ENCODE results near the gene CACNA1C. TPM values are rescaled to one million over a fixed set of nuclear protein-coding genes. Genes with fewer than 3 reads are reported as not detected.

CACNA1C gene
- polyA plus RNA-seq, 1 of the 3 experiments (the other 2 are of a cell fraction), result 1.5 TPM

DNA sequence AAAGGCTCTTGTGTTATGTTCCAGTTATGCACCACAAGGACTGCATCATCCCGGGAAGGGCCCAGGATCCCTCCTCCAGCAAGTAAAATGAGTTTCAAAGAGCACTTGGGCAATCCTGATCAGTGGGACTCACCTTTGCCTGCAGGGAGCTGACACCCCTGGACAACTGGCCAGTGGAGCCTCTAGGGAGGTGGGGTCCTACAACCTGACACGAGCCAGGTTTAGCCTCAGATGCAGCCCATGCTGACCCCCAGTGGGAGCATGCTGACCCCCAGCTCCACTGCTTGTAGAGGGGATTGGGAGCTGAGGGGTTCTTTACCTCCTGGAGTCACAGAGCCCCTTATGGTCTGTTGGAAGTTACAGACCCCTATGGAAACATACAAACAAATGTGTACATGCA is 365.8 kb downstream of the CACNA1C start:
- H3F3A ChIP-seq (replicated peaks; ENCODE audit: insufficient read depth), result no peaks in the 10 kb centered on the region
- POLR2A ChIA-PET, result no interaction called here

DNA sequence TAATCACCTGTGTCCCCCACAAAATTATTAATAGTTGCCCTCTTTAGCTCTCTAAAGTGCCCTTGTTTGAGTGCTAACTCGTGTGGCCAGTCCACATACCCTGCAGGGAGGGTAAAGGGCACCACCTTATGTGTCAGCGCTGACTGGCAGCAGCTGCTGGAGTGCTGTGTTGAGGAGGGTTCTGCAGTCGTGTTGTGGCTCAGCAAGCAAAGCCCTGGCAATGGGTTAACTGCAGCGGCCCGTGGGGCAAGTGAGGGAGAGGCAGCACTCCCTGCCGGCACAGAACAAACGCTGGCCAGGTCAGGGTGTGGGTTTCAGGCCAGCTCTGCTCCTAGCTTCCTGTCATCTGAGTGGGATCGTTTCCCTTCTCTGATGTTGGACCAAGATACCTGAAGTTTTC is 369.8 kb downstream of the CACNA1C start:
- 33% methylated on average over 4 of the region's 8 CpGs for WGBS (ENCODE audit: low lambda C conversion rate)
- H3K4me3 ChIP-seq (ENCODE audit: low read depth in 2 of 2, low read length in 1 of 2), result no peak overlapping the region
- POLR2A ChIA-PET, result no interaction called here

More for the DNA sequence above, 365.8 kb downstream of the CACNA1C start:
- DNase-seq, result no peak
- no peak overlapping the region for H3K27ac ChIP-seq (ENCODE audit: low read depth in 2 of 2, low read length in 1 of 2)
- no peaks in the 10 kb centered on the region for H3K9me3 ChIP-seq
- TF ChIP-seq RCOR1 (IDR thresholded peaks at IDR 0.05; ENCODE audit: low read length), result no peak
- no peak for TF ChIP-seq TEAD4 (IDR thresholded peaks at IDR 0.05; ENCODE audit: borderline replicate concordance, insufficient read depth)
- TF ChIP-seq, protein P1, sequence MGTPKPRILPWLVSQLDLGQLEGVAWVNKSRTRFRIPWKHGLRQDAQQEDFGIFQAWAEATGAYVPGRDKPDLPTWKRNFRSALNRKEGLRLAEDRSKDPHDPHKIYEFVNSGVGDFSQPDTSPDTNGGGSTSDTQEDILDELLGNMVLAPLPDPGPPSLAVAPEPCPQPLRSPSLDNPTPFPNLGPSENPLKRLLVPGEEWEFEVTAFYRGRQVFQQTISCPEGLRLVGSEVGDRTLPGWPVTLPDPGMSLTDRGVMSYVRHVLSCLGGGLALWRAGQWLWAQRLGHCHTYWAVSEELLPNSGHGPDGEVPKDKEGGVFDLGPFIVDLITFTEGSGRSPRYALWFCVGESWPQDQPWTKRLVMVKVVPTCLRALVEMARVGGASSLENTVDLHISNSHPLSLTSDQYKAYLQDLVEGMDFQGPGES (IDR thresholded peaks at IDR 0.05; ENCODE audit: low read depth, low read length), result no peak
- TF ChIP-seq, protein P2, sequence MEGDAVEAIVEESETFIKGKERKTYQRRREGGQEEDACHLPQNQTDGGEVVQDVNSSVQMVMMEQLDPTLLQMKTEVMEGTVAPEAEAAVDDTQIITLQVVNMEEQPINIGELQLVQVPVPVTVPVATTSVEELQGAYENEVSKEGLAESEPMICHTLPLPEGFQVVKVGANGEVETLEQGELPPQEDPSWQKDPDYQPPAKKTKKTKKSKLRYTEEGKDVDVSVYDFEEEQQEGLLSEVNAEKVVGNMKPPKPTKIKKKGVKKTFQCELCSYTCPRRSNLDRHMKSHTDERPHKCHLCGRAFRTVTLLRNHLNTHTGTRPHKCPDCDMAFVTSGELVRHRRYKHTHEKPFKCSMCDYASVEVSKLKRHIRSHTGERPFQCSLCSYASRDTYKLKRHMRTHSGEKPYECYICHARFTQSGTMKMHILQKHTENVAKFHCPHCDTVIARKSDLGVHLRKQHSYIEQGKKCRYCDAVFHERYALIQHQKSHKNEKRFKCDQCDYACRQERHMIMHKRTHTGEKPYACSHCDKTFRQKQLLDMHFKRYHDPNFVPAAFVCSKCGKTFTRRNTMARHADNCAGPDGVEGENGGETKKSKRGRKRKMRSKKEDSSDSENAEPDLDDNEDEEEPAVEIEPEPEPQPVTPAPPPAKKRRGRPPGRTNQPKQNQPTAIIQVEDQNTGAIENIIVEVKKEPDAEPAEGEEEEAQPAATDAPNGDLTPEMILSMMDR (IDR thresholded peaks at IDR 0.05), result no peak
- no peak for TF ChIP-seq MEF2A (IDR thresholded peaks at IDR 0.05; ENCODE audit: borderline replicate concordance, low read depth)
- no peak for TF ChIP-seq EP300 (IDR thresholded peaks at IDR 0.05; ENCODE audit: borderline replicate concordance in 1 of 2, low read depth in 1 of 2, low read length in 1 of 2)
- TF ChIP-seq, protein P3, sequence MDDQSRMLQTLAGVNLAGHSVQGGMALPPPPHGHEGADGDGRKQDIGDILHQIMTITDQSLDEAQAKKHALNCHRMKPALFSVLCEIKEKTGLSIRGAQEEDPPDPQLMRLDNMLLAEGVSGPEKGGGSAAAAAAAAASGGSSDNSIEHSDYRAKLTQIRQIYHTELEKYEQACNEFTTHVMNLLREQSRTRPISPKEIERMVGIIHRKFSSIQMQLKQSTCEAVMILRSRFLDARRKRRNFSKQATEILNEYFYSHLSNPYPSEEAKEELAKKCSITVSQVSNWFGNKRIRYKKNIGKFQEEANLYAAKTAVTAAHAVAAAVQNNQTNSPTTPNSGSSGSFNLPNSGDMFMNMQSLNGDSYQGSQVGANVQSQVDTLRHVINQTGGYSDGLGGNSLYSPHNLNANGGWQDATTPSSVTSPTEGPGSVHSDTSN (IDR thresholded peaks at IDR 0.05), result no peak
- TF ChIP-seq, protein P4, sequence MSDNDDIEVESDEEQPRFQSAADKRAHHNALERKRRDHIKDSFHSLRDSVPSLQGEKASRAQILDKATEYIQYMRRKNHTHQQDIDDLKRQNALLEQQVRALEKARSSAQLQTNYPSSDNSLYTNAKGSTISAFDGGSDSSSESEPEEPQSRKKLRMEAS (IDR thresholded peaks at IDR 0.05; ENCODE audit: low read depth), result no peak
- no peak for TF ChIP-seq TAF1 (IDR thresholded peaks at IDR 0.05; ENCODE audit: borderline replicate concordance, low read depth, low read length)
- TF ChIP-seq RAD21 (IDR thresholded peaks at IDR 0.05; ENCODE audit: low read length), result no peak
- TF ChIP-seq ELF1 (IDR thresholded peaks at IDR 0.05), result no peak
- no peak for TF ChIP-seq RXRA (IDR thresholded peaks at IDR 0.05; ENCODE audit: borderline replicate concordance, low read depth)
- no peak for TF ChIP-seq GATA2 (CRISPR knock-in tag; IDR thresholded peaks at IDR 0.05)
- TF ChIP-seq TCF12 (IDR thresholded peaks at IDR 0.05), result no peak
- TF ChIP-seq FOXJ3 (CRISPR knock-in tag; IDR thresholded peaks at IDR 0.05), result no peak
- no peak for TF ChIP-seq YY1 (IDR thresholded peaks at IDR 0.05; ENCODE audit: low read depth)
- TF ChIP-seq RFX5 (IDR thresholded peaks at IDR 0.05; ENCODE audit: low read length), result no peak
- no peaks in the 10 kb centered on the region for H3K27me3 ChIP-seq (ENCODE audit: insufficient read depth)
- no peak overlapping the region for H3K9ac ChIP-seq
- H3K79me2 ChIP-seq (ENCODE audit: insufficient read depth), result no peaks in the 10 kb centered on the region
- H4K20me1 ChIP-seq (ENCODE audit: insufficient read depth), result no peaks in the 10 kb centered on the region
- H3K4me1 ChIP-seq (ENCODE audit: control insufficient read depth in 1 of 2, insufficient read depth in 2 of 2, low read depth in 1 of 2, low read length in 1 of 2), result no peaks in the 10 kb centered on the region
- H2AFZ ChIP-seq (ENCODE audit: low read depth), result no peak overlapping the region
- H3K9me2 ChIP-seq, result no peaks in the 10 kb centered on the region
- no peaks in the 10 kb centered on the region for H3K36me3 ChIP-seq (replicated peaks in 1 of 2; ENCODE audit: control insufficient read depth in 1 of 2, insufficient read depth in 2 of 2, low read length in 1 of 2)
- no peak overlapping the region for H3K4me2 ChIP-seq
- CTCF ChIA-PET, result no interaction called here
- no peak overlapping the region for H3K4me3 ChIP-seq (ENCODE audit: low read depth in 2 of 2, low read length in 1 of 2)
- WGBS (ENCODE audit: low lambda C conversion rate), result 64% methylated on average over 2 of the region's 2 CpGs

More for the DNA sequence above, 369.8 kb downstream of the CACNA1C start:
- CTCF ChIA-PET, result interaction anchor here (1.0 to 1.8 kb wide), 2 partner anchors 8 to 161 kb away, joined by 3 to 4 read pairs; no protein-coding TSS in a partner anchor
- H3K9ac ChIP-seq, result no peak overlapping the region
- no peak overlapping the region for H3K27ac ChIP-seq (ENCODE audit: low read depth in 2 of 2, low read length in 1 of 2)
- H3F3A ChIP-seq (replicated peaks; ENCODE audit: insufficient read depth), result no peaks in the 10 kb centered on the region
- H3K9me3 ChIP-seq, result no peaks in the 10 kb centered on the region
- H4K20me1 ChIP-seq (ENCODE audit: insufficient read depth), result no peaks in the 10 kb centered on the region
- no peak for TF ChIP-seq NFIC (IDR thresholded peaks at IDR 0.05; ENCODE audit: borderline replicate concordance)
- no peak for TF ChIP-seq EZH2phosphoT487 (IDR thresholded peaks at IDR 0.05; ENCODE audit: borderline replicate concordance, low read depth)
- TF ChIP-seq TAF1 (IDR thresholded peaks at IDR 0.05; ENCODE audit: borderline replicate concordance, low read depth, low read length), result no peak
- TF ChIP-seq YY1 (IDR thresholded peaks at IDR 0.05; ENCODE audit: low read depth), result no peak
- TF ChIP-seq RFX5 (IDR thresholded peaks at IDR 0.05; ENCODE audit: low read length), result no peak
- no peak for TF ChIP-seq RAD21 (IDR thresholded peaks at IDR 0.05; ENCODE audit: low read length)
- no peak for TF ChIP-seq EP300 (IDR thresholded peaks at IDR 0.05; ENCODE audit: borderline replicate concordance in 1 of 2, low read depth in 1 of 2, low read length in 1 of 2)
- TF ChIP-seq, protein P1 (IDR thresholded peaks at IDR 0.05; ENCODE audit: low read depth, low read length), result no peak
- H3K27me3 ChIP-seq (ENCODE audit: insufficient read depth), result no peaks in the 10 kb centered on the region
- no peaks in the 10 kb centered on the region for H3K9me2 ChIP-seq
- H3K4me2 ChIP-seq, result no peak overlapping the region
- H3K79me2 ChIP-seq (ENCODE audit: insufficient read depth), result no peaks in the 10 kb centered on the region
- no peak for DNase-seq
- H3K36me3 ChIP-seq (replicated peaks in 1 of 2; ENCODE audit: control insufficient read depth in 1 of 2, insufficient read depth in 2 of 2, low read length in 1 of 2), result no peaks in the 10 kb centered on the region
- H3K4me1 ChIP-seq (ENCODE audit: control insufficient read depth in 1 of 2, insufficient read depth in 2 of 2, low read depth in 1 of 2, low read length in 1 of 2), result no peaks in the 10 kb centered on the region
- H2AFZ ChIP-seq (ENCODE audit: low read depth), result no peak overlapping the region
